ENCODE measurements around the gene CCDC93.
"Not testable (repeated sequence)": the region's sequence is repeated elsewhere in the genome, so short reads cannot be mapped to it uniquely, and the experiment has no call there.

Gene CCDC93

DNA sequence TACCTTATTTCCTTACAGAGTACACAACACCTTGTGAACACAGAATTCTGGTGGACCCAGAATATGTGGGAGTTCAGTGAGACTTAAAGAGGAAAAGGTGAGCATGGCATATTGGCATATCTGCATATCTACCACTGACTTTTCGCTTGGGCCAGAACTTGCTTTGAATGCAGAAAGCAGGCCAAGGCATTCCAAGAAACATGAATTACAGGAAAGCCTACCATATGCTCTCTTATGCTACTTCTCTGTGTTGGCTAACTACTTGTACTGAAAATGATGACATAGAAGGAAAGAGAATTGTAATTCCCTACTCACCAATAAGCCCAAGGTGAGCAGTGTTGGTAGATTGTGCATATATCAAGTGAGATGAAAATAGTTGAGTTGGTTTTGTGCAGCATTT lies 31.4 kb upstream of the CCDC93 start:
- DNase-seq (ENCODE audit: low read depth in 2 of 2): no peak

DNA sequence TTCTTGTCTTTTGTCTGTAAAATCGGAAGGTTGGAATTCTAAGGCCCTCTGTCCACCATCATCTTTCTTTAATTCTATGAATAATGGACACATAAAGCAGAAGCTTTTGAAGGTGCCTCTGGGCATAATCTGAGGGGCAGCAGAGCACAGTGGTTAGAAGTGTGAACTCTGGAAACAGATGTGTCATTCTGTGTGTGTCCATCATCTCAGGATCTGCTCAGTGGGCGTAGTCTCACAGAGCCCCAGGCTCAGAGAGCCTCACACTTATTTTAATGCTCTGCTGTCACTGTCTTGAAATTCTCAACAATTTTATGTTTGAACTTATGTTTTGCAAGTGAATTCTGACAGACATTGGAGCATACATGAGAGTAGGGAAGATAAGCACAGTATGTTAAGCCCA lies 31.0 kb upstream of the CCDC93 start:
- no peak for DNase-seq (ENCODE audit: low read depth in 2 of 2)

DNA sequence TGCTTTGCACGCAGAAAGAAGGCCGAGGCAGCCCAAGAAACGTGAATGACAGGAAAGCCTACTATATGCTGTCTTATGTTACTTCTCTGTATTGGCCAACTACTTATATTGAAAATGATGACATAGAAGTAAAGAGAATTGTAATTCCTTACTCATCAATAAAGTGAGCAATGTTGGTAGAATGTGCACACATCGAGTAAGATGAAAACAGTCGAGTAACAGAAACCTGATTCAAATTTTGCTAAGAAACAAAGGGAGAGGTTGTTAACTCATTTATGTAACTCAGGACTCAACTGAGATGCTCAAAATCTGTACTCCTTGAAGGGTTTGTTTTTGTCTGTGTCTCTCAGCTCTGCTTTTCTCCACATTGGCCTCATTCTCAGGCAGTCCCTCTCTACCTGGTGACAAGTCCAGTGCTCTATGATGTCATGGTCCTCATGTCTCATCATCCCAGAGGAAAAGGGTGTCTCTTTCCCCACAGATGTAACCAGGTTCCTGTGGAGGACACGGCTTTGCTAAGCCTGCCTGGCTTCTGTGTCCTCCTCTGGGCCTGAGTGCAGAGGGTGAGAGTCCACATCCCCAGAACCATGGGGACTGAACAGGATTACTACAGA lies 30.3 kb upstream of the CCDC93 start:
- no peak for DNase-seq (ENCODE audit: low read depth in 2 of 2)

DNA sequence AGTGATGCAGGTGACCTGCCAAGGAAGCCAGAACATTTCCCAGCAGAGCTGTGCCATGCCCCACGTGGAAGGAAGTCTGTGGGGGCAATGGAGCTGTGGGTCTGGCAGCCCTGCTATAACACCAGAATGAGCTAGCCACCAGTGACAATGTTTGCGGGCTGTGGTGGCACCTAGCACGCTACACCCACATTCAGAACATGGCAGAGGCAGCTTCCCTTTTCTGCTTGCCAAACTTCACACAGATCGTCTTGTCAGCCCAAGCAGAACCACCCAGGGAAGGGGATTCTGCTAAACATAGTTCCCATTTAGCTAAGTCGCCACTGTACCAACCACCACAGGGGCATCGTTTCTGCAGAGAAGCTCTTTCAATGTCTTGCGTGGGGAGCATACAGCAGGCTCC lies 27.0 kb upstream of the CCDC93 start:
- DNase-seq (ENCODE audit: low read depth in 2 of 2): no peak

DNA sequence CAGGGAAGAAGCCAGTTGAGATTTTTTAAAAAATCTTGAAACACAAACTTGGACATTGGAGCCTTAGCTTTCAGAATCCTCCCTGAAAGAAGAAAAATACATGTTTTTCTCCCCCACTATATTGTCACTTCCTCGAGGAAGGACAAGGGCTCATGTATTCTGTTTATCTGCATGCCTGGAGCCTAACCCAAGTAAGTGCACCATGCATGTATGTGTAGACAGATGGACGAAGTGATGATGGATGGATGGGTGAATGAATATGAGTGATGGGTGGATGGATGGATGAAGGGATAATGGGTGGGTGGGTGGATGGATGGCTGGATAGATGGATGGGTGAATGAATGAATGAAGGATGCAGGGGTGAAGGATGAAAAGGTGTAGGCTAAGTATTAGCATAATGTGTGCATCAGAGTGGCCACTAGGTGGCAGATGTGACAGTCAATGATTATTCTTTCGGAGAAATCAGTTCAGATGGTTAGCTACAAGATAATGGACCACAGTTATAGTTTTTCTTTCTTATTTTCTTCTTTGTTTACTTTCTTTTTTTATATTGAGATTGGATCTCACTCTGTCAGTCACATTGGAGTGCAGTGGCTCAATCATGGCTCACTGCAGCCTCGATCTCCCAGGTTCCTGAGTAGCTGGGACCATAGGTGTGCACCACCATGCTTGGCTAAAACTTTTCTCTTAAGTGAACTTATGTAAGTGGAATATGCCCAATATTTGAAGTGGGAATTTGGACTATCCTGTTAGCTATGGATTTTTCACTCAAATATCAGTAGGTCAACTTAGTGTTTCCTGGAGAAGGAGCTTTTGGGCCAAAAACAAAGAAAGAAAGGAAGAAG lies 18.5 kb upstream of the CCDC93 start:
- peak; percentile 13 to 34 for DNase-seq (ENCODE audit: low read depth in 2 of 2)

DNA sequence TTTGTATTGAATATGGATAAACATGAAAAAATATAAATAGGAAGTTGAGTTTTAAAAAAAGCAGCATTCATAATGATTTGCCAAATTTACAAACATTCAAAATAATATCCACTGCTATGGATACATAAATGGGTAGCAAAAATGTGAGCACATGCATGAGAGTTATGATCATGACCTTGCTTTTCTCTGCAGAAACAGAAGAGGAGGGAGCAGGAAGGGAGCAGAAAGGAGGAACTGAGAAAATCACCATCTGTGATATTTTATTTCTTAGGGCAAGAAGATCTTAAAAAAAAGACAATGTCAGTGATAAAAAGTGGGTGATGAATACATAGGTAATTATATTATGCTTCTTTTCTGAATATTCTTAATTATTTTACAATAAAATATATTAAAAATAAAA lies 17.7 kb upstream of the CCDC93 start:
- no peak for DNase-seq (ENCODE audit: low read depth in 2 of 2)

DNA sequence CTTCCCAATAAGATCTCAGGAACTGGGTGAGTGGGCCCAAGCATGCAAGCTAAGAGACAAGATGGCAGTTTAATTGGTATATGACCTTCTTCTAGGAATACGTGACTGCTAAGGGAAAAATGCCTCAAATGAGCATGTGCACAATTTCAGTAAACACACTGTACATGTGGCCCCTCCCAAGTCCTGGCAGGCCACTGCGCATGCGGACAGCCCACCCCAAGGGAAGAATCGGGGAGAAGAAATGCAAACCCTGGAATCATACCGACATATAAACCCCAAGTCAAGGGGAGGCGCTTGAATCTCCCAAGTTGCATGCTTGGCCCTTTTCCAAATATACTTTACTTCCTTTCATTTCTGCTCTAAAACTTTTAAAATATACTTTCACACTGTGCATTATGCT lies 15.2 kb upstream of the CCDC93 start:
- DNase-seq (ENCODE audit: low read depth in 2 of 2): no peak

DNA sequence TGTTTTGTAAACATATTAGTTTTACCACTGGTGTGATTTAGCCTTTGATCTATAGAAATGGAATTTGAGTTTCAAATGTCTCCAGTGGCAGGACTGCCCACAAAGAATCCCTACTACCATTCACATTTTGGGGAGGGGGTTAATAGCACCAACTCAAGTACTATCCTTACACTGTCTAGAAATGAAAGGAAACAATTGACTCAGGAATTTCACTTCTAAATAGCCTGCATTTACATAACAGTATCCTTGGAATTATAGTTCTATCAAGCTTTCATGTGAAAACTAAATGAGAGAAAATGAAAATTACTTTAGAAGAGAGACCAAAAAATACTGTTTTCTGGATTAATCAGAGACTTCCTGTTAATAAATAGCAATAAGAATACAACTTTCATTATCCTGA lies 7.5 kb upstream of the CCDC93 start:
- no peak for DNase-seq (ENCODE audit: low read depth in 2 of 2)

DNA sequence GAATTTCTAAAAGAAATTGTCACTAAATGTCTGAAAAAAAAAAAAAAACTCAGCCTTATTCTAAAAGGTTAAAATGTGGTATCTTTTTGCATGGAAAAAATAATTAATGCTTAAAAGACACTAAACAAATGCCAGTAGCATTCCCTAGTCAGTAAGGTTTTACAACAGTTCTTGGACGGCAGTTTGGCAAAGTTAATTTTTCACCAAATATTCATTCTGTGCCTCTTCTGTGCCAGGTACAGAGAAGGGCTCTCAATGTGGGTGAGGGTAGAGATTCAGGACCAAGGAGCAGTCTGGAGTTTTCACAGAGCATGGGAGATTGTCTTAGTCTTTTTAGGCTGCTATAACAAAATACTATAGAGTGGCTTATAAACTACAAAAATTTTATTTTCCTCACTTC lies 6.0 kb upstream of the CCDC93 start:
- DNase-seq (ENCODE audit: low read depth in 2 of 2): no peak

DNA sequence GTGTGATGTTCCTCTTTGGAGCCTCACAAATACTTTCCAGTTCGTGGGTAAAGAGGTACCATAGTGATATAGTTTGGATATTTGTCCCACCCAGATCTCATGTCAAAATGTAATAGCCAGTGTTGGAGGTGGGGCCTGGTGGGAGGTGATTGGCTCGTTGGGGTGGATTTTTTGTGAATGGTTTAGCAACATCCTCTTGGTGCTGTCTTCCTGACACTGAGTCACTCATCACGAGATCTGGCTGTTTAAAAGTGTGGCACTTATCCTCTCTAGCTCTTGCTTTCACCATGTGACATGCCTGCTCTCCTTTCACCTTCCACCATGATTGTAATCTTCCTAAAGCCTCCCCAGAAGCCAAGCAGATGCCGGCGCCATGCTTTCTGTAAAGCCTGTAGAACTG lies 3.0 kb upstream of the CCDC93 start:
- no peak for DNase-seq (ENCODE audit: low read depth in 2 of 2)

DNA sequence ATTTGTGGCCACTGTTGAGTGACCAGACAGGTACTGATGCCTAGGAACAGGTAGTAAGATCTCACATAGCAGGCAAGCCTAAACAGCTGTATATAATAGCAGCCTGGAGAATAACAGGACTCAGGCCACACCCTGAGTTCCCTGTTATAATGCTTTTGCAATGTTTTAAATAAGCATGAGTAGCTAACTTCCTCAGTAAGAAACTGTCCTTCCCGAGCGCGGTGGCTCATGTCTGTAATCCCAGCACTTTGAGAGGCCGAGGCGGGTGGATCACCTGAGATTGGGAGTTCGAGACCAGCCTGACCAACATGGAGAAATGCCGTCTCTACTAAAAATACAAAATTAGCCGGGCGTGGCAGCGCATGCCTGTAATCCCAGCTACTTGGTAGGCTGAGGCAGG lies 1.9 kb upstream of the CCDC93 start:
- DNase-seq (ENCODE audit: low read depth in 2 of 2): not testable (repeated sequence)

DNA sequence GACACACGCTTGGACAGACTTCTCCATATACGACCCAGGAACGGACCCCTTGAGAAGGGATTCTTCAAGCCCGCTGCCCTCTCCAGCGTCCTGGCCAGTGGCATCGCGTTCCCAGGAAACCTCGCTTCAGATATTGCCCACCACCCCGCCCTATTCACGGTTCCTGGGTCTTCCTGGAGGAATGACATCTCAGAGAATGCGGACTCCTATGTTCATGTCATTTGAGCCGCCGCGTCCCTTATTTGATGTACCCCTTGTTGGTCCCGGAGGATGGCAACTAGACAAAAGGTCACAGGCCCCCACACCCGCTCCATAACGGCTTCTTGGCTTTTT lies 588 bp upstream of the CCDC93 start:
- no peak for DNase-seq (ENCODE audit: low read depth in 2 of 2)

DNA sequence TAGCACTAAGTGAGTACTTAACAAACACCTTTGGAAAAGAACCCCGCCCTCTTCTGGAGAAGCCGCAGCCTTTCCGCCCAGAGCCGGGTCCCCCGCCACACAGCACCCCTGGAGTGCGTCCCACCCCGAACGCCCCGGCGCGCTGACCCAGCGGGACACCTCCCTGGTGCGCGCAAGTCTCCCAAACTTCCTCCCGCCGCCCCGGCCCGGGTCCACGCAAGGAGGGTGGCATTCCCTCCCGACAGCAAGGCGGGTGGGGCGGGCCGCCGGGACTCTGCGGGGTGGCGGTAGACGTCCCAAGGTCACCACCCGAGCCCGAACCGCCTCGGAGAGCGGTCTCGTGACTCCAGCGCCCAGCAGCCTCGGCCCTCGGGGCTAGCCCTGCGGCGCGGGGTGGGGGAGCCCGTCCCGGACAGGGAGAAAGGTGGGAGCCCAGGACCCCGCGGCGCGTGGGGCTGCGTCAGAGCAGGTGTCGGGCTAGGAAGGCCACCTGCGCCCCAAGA lies 598 bp downstream of the CCDC93 start:
- DNase-seq (ENCODE audit: low read depth in 2 of 2): peak; percentile 15 to 17

DNA sequence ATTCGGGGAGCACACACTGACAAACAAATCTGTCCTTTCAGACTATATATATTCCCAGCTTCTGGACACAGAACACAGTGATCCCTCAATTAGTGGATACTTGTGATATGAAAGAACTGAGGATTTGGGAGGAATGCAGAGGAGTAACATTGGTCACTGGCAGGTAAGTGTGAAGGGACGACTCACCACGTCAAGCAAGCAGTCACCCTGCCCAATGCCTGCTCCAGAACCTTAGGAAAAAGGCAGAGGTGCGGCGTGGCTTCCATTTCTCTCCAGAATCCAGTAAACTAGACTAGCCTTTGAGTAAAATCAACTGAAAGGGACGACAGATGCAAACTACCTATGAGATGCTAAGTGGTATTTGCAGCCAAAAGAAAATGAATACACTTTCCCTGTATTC lies 1.1 kb downstream of the CCDC93 start:
- no peak for DNase-seq (ENCODE audit: low read depth in 2 of 2)

DNA sequence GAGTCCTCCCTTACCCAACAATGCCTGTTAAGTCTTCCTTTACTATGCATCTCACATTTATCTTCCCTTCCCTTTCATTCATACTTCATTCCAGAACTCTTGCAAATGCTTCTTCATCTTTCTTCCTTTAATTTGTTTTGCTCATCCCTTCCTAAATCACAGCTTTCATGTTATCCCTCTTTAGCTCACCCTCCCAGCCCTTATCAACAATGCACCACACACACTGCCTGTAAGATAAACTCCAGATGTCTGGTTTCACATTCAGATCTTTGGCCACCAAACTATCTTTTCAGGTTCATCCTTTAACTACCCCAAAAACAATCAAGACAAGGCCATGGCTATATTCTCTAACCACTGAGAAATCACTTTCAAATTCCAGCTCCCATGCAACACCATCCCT lies 3.4 kb downstream of the CCDC93 start:
- no peak for DNase-seq (ENCODE audit: low read depth in 2 of 2)

DNA sequence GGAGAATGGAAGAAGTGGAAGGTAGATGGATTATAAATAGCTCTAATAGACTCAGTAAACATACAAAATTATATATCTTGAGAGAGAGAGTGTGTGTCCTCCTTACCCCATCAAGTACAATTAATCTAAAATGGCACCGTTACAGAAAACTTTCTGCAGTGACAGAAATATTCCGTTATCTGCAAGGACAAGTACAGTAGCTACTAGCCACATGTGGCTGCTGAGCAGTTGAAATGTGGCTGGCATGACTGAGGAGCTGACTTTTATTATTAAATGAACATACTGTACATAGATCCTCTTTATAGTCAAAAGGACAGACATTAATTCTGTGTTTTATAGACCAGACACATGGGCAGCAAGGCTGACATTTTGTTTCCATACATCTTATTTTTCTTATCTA lies 7.0 kb downstream of the CCDC93 start:
- DNase-seq (ENCODE audit: low read depth in 2 of 2): no peak

DNA sequence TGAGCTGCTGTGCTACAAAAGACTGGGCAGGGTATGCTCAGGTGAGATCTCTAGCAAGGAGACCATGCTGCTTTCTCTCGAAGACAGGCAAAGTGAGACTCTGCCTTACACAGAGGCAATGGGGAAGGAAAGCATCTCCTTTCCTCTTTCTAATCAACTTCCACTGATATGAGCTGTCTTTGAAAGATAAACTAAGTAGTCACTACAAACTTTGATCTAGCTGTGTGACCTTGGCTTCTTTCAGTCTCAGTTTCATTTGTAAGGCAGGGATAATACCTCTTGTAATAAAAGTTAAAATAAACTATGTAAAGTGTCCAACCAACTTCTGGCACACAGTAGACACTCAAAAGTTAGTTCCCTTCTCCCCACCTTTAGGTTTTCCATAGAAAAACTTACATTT lies 7.5 kb downstream of the CCDC93 start:
- DNase-seq (ENCODE audit: low read depth in 2 of 2): no peak

DNA sequence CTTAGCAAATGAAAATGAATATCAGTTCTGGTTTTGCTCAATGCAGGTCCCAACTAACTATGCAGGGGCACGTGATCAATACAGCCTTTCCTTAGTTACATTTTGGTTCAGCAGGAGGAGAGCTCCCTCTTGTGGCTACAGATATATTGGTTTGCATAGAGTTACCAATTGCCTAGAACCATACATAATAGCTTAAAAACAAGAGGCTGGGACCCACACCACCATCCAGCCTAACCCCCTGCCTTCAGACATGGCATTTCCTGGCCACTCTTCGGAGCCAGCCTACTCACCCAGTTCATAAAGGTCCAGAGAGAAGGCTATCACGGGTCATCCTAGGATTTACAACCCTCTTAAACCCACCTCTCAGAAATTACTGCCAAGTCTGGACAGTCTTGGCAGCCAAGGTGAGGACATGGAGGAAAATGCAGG lies 10.5 kb downstream of the CCDC93 start:
- peak in 1 of 2 donors; percentile 18 for DNase-seq (ENCODE audit: low read depth in 2 of 2)

DNA sequence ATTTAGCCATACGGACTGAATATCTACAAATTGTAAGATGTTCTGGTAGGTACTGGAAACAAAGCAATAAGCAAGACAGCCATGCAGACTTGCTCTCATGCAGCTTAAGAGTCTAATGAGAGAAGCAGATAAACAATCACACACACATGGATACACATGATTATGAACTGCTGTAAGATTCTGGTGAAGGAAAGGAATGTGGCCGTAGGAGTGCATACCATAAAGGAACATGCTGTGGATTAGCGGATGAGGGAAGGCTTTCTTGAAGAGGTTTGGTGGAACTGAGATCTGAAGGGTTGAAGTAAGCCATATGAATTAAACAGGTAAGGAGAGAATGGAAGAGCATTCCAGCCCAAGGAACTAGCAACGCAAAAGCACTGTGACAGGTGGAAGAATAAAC lies 13.8 kb downstream of the CCDC93 start:
- DNase-seq (ENCODE audit: low read depth in 2 of 2): no peak

DNA sequence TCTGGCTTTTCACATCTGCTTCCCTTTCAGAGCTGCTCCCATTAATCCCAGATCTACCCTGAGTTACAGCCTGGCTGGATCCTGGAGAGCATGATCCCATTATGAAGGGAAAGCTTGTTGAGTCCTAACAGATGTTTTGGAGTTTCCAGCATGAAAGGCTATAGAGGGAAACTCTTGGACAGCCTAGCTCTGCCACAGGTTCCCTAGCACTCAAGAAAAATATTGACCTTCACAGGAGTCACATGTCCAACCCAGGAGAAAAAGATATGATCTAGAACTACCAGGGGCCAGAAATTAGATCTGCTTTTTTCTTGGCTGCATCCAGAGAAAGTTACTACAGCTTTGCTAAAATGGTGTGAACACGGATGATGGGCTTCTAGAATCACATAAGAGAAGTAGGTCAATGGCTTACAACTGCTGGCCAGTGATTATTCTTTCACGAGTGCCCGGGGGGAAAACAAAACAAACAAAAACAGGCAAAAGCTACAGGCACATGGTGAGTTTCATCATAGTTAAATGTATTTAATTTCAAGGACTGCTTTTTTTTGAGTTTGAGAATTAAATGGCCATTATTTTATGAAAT lies 15.9 kb downstream of the CCDC93 start:
- DNase-seq (ENCODE audit: low read depth in 2 of 2): no peak

DNA sequence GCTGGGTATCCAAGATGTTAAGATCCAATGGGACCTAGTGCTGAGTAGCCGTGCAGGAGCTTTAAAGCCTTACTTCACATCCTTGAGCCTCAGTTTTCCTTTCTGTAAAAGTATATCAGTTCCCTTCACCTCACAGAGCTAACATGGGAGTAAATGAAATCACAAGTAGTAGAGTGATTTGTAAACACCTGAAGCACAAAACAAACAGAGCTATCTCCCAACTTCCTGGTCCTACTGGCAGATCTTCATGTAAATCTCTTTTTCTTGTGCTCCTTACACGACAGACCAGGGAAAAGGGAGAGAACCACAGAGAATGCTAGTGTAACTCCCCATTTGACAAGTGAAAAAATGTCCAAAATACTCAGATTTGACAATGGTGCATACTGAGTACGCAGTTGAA lies 17.3 kb downstream of the CCDC93 start:
- no peak for DNase-seq (ENCODE audit: low read depth in 2 of 2)

DNA sequence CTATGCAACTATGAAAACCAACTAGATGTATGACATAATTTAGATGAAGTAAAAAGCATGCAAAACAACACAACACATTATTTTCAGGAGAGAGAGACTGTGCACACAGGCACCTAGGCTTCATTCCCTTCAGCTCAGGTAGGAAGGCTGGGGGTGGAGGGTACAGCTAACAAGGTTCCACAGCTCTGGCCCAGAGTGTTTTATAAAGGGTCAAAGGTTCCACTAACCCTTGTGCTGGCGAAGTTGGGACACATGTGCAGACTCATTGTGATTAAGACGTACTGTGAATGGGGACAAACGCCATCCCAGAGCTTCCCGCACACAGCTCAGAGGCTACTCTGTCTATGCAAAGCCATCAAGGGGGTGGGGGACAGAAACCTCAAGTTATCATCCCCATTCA lies 19.1 kb downstream of the CCDC93 start:
- no peak for DNase-seq (ENCODE audit: low read depth in 2 of 2)

DNA sequence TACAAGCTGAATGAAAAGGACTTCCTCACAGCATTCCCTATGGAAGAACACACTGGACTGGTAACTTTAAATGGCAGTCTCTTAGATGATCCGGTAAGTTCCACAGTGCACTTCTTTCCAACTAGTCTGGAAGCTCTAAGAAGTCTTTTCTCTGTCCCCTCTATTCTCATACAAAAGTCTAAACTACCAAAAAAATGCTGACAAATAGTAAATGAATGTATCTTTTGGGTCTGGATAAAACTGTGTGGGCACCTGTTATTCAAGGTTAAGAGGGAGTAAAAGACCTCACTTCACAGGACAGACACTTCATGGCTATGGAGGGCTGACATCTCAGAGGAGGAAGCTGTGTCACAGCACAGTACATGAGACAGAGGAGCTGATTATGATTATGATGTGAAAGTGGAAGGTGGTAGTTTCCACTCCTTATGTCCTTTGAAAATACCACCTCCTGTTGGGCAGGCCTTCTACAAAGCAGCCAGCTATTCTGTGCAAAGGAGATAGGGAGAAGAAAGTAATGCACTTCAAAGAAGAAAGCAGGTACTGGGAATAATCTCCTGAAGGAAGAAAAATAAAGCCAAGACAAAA lies 23.9 kb downstream of the CCDC93 start:
- DNase-seq (ENCODE audit: low read depth in 2 of 2): no peak

All from stimulated activated CD4-positive, alpha-beta T cell treated with anti-CD3 and anti-CD28 coated beads, Interleukin-4, amount 100 ng/mL, for 48 hours (primary cell).